Measurements from ENCODE around the gene INPP5E. TPM values are rescaled to one million over a fixed set of nuclear protein-coding genes. Genes with fewer than 3 reads are reported as not detected.

Gene INPP5E
- total RNA-seq, 1 experiment from 2014 or later: 18.2 TPM

- no peak for DNase-seq
- H2AFZ ChIP-seq: no peak overlapping the region
- ChIA-PET POLR2A (ENCODE audit: unreplicated experiment) (interaction anchor here (0.5 kb wide), 1 partner anchor 29 kb away, joined by 3 read pairs; no protein-coding TSS in a partner anchor), CTCF (interaction anchor here (0.5 to 1.0 kb wide), 3 partner anchors 56 to 292 kb away, joined by 3 to 5 read pairs (median 3); no protein-coding TSS in a partner anchor)
- H3F3A ChIP-seq (ENCODE audit: insufficient read depth, low read depth): peaks cover 17% of the 10 kb centered on the region; the same call in 1 of the 2 replicates
- H3K4me3 ChIP-seq: no peak overlapping the region
- H3K36me3 ChIP-seq (ENCODE audit: low read depth): peaks cover 5% of the 10 kb centered on the region; the same call in 1 of the 2 replicates
- H4K20me1 ChIP-seq (ENCODE audit: insufficient read depth): peaks cover 11% of the 10 kb centered on the region
- H3K9me3 ChIP-seq (ENCODE audit: insufficient read depth, low read depth): no peaks in the 10 kb centered on the region
- H3K9me2 ChIP-seq (ENCODE audit: insufficient read depth): no peaks in the 10 kb centered on the region
- intact Hi-C loops (cut with micrococcal nuclease; ENCODE audit: unreplicated experiment): loop anchor here (2.0 kb wide), 1 partner anchor 229 kb away; no protein-coding TSS in a partner anchor
- TF ChIP-seq EZH2 (IDR thresholded peaks at IDR 0.05; ENCODE audit: low read depth) (no peak), CTCF (conservative IDR thresholded peaks at IDR 0.05) (no peak)
- peaks cover 23% of the 10 kb centered on the region for H3K79me2 ChIP-seq (ENCODE audit: low read depth)
- no peak overlapping the region for H3K4me2 ChIP-seq
- H3K27ac ChIP-seq: no peak overlapping the region
- BruUV-seq (replicated peaks): no TSS peak
- no peaks in the 10 kb centered on the region for H3K27me3 ChIP-seq (ENCODE audit: insufficient read depth, low read depth)
- peaks cover 13% of the 10 kb centered on the region for H3K4me1 ChIP-seq (replicated peaks; ENCODE audit: insufficient read depth)
Measured at GRCh38 chr9:136401173-136401922, 38.3 kb downstream of the INPP5E start.

- TF ChIP-seq EZH2 (IDR thresholded peaks at IDR 0.05; ENCODE audit: low read depth) (no peak), CTCF (conservative IDR thresholded peaks at IDR 0.05) (peak; percentile 85)
- Histone ChIP-seq H3K4me2 (peak within 1 kb of the TSS; percentile 97), H2AFZ (peak within 1 kb of the TSS; percentile 77), H3K4me3 (peak within 1 kb of the TSS; percentile 100), H3K9me2 (ENCODE audit: insufficient read depth) (no peaks in the 10 kb centered on the region), H3K9me3 (ENCODE audit: insufficient read depth, low read depth) (no peaks in the 10 kb centered on the region), H3K27ac (no peak within 1 kb of the TSS), H3K4me1 (replicated peaks; ENCODE audit: insufficient read depth) (peaks cover 13% of the 10 kb centered on the region), H3K36me3 (ENCODE audit: low read depth) (no peaks in the 10 kb centered on the region; the same call in 1 of the 2 replicates), H3K27me3 (ENCODE audit: insufficient read depth, low read depth) (no peaks in the 10 kb centered on the region), H4K20me1 (ENCODE audit: insufficient read depth) (peaks cover 11% of the 10 kb centered on the region), H3F3A (ENCODE audit: insufficient read depth, low read depth) (peaks cover 8% of the 10 kb centered on the region; the same call in 1 of the 2 replicates), H3K79me2 (ENCODE audit: low read depth) (peaks cover 23% of the 10 kb centered on the region)
- ChIA-PET CTCF (interaction anchor here (0.8 kb wide), 1 partner anchor 55 kb away, joined by 3 read pairs; no protein-coding TSS in a partner anchor), POLR2A (ENCODE audit: unreplicated experiment) (interaction anchor here (0.6 kb wide), 1 partner anchor 122 kb away, joined by 3 read pairs; no protein-coding TSS in a partner anchor)
- intact Hi-C loops (cut with micrococcal nuclease; ENCODE audit: unreplicated experiment): loop anchor here (1.0 to 2.0 kb wide), 4 partner anchors 54 to 231 kb away; no protein-coding TSS in a partner anchor
- peak; percentile 76 to 91 for DNase-seq
- BruUV-seq (replicated peaks): no TSS peak
Measured at GRCh38 chr9:136400038-136400834, 39.4 kb downstream of the INPP5E start, which contains the start of gene SNAPC4. TSS of gene SNAPC4 (minus strand) at chr9:136400170. CDS start at chr9:136398428, 1,742 bp downstream.

Measured in PC-9 (cell line).